H1 (cell line): ENCODE measurements around the gene RPS28. TPM values are rescaled to one million over a fixed set of nuclear protein-coding genes. Genes with fewer than 3 reads are reported as not detected.

Experiments used
- BACH1 ChIP-seq: IDR thresholded peaks from 2 replicates; pipeline ENCODE4 v1.6.1; 2012; ENCODE audit warnings: low read length, improper control_type of control experiment
- CEBPB ChIP-seq: IDR thresholded peaks from 2 replicates; pipeline ENCODE4 v1.6.1; 2012; ENCODE audit warnings: low read depth, low read length
- CHD7 ChIP-seq: fragments of 300-600 bp; sonication (generic); IDR thresholded peaks from 2 replicates; pipeline ENCODE4 v1.7.1; 2012; ENCODE audit warnings: low read length, moderate library complexity, mild to moderate bottlenecking, inconsistent platforms; ENCODE audit not compliant: insufficient replicate concordance
- E2F6 ChIP-seq: IDR thresholded peaks from 2 replicates; pipeline ENCODE4 v1.6.1; 2012; ENCODE audit warnings: inconsistent platforms
- GABPA ChIP-seq: IDR thresholded peaks from 2 replicates; pipeline ENCODE4 v1.6.1; 2011; ENCODE audit warnings: mild to moderate bottlenecking, low read length, moderate library complexity, borderline replicate concordance; ENCODE audit not compliant: insufficient read depth
- HDAC2 ChIP-seq, 2 experiments: fragments of 300-600 bp in 1 of 2; sonication (generic) in 1 of 2; IDR thresholded peaks; 2 replicates each; pipeline ENCODE4 v1.6.1; 2011 to 2012; ENCODE audit warnings: low read depth in 2 of 2, low read length in 2 of 2, mild to moderate bottlenecking in 2 of 2, moderate library complexity in 2 of 2, borderline replicate concordance in 1 of 2, inconsistent platforms in 1 of 2
- NANOG ChIP-seq: IDR thresholded peaks from 2 replicates; pipeline ENCODE4 v1.6.1; 2011; ENCODE audit warnings: low read length, low read depth, mild to moderate bottlenecking, inconsistent platforms; ENCODE audit not compliant: insufficient read depth, poor library complexity, severe bottlenecking
- POLR2A ChIP-seq, 2 experiments: IDR thresholded peaks; 1 replicate in 1 of 2; 2 replicates in 1 of 2; pipeline ENCODE4 v1.6.1; 2011; ENCODE audit warnings: low read depth in 2 of 2, low read length in 2 of 2, mild to moderate bottlenecking in 2 of 2; ENCODE audit errors: control extremely low read depth in 1 of 2
- polyA plus RNA-seq, 7 experiments: library from polyadenylated mRNA; depleted of rRNA in 3 of 7; stranded (reverse) in 5 of 7; unstranded in 2 of 7; fragments of >200 nt in 5 of 7; fragments of 200-250 nt in 2 of 7; gene quantifications; 1 replicate in 5 of 7; 2 replicates in 1 of 7; 4 replicates in 1 of 7; pipeline versions ENCODE4 v1.2.1 to v1.2.3, GENCODE V29; 2011 to 2013; ENCODE audit warnings: missing spikeins in 2 of 7, mixed read lengths in 2 of 7
- total RNA-seq: library from RNA; stranded (reverse); fragmentation: NEBNext Ultra II Directional; extraction: Animal tissue kit (Norgen Biotek cat#: 25700); gene quantifications from 2 replicates; pipeline ENCODE4 v1.2.1, GENCODE V29; 2021

RPS28 gene
- total and polyA plus RNA-seq, 2 of the 8 experiments (the other 6 are each of a cell fraction or from before 2014, with no cell fraction given): 1,241 to 1,699 TPM

- TF ChIP-seq CHD7: peak; percentile 100
- TF ChIP-seq HDAC2 (IDR thresholded peaks at IDR 0.05; ENCODE audit: borderline replicate concordance in 1 of 2, low read depth in 2 of 2, low read length in 2 of 2): peak; percentile 76 to 86; a peak in 1 of 4 replicates
- peak; percentile 80 to 95 for TF ChIP-seq POLR2A (IDR thresholded peaks at IDR 0.05; ENCODE audit: control extremely low read depth in 1 of 2, low read depth in 2 of 2, low read length in 2 of 2)
- TF ChIP-seq NANOG: no peak
- no peak for TF ChIP-seq CEBPB
- TF ChIP-seq E2F6: peak; percentile 65
- TF ChIP-seq GABPA: no peak; the same call in 1 of the 2 replicates
- peak; percentile 67; the same call in 1 of the 2 replicates for TF ChIP-seq BACH1
These were observed 13.1 kb upstream of the RPS28 start, which contains the start of gene CD320 (continued) for GRCh38 chr19:8307965-8308866.
